ENCODE data around the gene RCL1. TPM values are rescaled to one million over a fixed set of nuclear protein-coding genes. Genes with fewer than 3 reads are reported as not detected.
"Not testable (repeated sequence)": the region's sequence is repeated elsewhere in the genome, so short reads cannot be mapped to it uniquely, and the experiment has no call there.

The RCL1 gene
- total RNA-seq, 1 experiment from 2014 or later, result 34.7 TPM

GRCh38 chr9:4781408-4781807 lies 11.3 kb upstream of the RCL1 start:
- peak; percentile 47 for DNase-seq (ENCODE audit: low read depth)

- not testable (repeated sequence) for DNase-seq (ENCODE audit: low read depth)
Measured at GRCh38 chr9:4783191-4783590, 9.6 kb upstream of the RCL1 start.

- no peak for DNase-seq (ENCODE audit: low read depth)
Measured at GRCh38 chr9:4784403-4784802, 8.3 kb upstream of the RCL1 start.

GRCh38 chr9:4786599-4786998 lies 6.1 kb upstream of the RCL1 start:
- DNase-seq (ENCODE audit: low read depth), result no peak

GRCh38 chr9:4787876-4788275 lies 4.9 kb upstream of the RCL1 start:
- no peak for DNase-seq (ENCODE audit: low read depth)

- no peak for DNase-seq (ENCODE audit: low read depth)
Measured at GRCh38 chr9:4788703-4789102, 4.0 kb upstream of the RCL1 start.

GRCh38 chr9:4792054-4792571 lies 631 bp upstream of the RCL1 start:
- no peak for DNase-seq (ENCODE audit: low read depth)

GRCh38 chr9:4793459-4794395 lies 983 bp downstream of the RCL1 start:
- DNase-seq (ENCODE audit: low read depth), result no peak

- no peak for DNase-seq (ENCODE audit: low read depth)
Measured at GRCh38 chr9:4794691-4795090, 1.9 kb downstream of the RCL1 start.

GRCh38 chr9:4795108-4795507 lies 2.4 kb downstream of the RCL1 start:
- DNase-seq (ENCODE audit: low read depth), result not testable (repeated sequence)

- DNase-seq (ENCODE audit: low read depth), result no peak
Measured at GRCh38 chr9:4796530-4796929, 3.8 kb downstream of the RCL1 start.

GRCh38 chr9:4796988-4797853 lies 4.5 kb downstream of the RCL1 start:
- DNase-seq (ENCODE audit: low read depth), result peak; percentile 42

- no peak for DNase-seq (ENCODE audit: low read depth)
Measured at GRCh38 chr9:4797854-4798150, 5.1 kb downstream of the RCL1 start.

- DNase-seq (ENCODE audit: low read depth), result no peak
Measured at GRCh38 chr9:4798281-4799032, 5.7 kb downstream of the RCL1 start.

- no peak for DNase-seq (ENCODE audit: low read depth)
Measured at GRCh38 chr9:4799033-4799430, 6.3 kb downstream of the RCL1 start.

GRCh38 chr9:4799775-4800174 lies 7.0 kb downstream of the RCL1 start:
- no peak for DNase-seq (ENCODE audit: low read depth)

GRCh38 chr9:4801156-4801555 lies 8.4 kb downstream of the RCL1 start:
- no peak for DNase-seq (ENCODE audit: low read depth)

- DNase-seq (ENCODE audit: low read depth), result no peak
Measured at GRCh38 chr9:4803670-4804530, 11.2 kb downstream of the RCL1 start.

GRCh38 chr9:4804531-4805016 lies 11.8 kb downstream of the RCL1 start:
- DNase-seq (ENCODE audit: low read depth), result no peak

GRCh38 chr9:4805191-4805918 lies 12.6 kb downstream of the RCL1 start:
- no peak for DNase-seq (ENCODE audit: low read depth)
